ENCODE results near the gene SLAIN2.

SLAIN2 gene

DNA sequence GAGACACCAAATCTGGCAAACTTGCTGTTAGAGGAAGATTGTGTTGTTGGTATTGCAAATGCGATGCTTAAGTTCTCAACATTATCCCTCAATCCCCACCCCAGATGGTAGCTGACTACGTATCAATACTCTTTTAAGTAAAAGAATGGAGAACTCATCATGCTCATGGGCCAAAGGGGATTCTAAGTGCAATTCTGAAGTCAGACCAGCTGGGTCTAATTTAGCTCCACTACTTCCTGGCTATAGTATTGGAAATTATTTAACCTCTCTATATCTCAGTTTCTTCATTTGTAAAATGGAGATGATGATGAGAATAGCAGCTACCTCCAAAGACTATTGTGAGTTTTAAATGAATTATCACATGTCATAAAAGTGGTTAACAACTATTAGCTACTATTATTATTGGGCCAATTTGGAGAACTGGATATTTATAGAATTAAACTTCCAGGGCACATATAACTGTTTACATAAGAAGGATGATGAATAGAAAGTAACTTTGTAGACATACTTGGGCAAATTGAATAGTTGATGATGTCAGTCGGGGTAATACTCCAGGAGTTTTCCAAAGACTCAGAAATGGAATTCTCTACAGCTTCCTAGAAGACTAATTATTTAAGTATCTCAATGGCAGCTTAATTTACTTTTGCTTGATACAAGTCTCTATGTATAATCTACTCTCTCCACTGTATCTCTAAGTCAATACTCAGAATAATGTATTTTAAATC is 5.0 kb upstream of the SLAIN2 start:
- DNase-seq, result no peak

DNA sequence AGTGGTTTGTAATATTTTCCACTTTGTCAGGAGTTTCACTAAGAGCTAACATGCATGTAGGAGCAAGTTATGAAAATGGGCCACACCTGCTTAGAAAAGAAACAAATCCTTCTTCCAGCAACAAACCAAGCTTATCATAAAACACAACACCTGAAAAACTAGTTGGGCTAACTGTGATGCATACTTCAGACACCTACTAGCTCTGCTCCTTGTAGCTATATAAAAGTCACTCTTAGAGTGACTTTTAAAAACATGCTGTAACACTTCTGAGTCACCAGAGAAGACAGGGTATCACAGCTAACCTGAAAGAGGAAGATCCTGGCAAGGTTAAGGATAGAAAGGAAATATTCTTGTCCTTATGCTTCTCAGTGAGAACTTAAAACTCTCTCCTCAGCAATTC is 3.6 kb upstream of the SLAIN2 start:
- DNase-seq, result no peak

DNA sequence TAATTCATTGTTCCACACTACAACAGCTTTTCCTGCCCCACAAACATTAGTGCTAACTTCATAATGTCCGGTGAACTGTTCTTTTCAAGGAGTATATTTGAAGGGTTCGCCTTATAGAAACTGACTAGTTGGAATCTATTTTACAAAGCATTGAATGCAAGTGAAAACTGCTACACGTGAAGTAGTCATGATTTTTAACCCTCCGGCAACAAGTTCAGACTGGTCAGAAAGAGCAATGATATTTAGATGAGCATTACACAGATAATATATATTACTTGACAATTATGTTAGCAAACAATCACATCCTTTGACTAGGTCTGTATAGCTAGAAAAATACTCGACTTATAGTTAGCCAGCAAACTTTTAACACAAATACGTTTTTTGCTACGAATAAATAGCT is 1.7 kb upstream of the SLAIN2 start:
- DNase-seq, result no peak

DNA sequence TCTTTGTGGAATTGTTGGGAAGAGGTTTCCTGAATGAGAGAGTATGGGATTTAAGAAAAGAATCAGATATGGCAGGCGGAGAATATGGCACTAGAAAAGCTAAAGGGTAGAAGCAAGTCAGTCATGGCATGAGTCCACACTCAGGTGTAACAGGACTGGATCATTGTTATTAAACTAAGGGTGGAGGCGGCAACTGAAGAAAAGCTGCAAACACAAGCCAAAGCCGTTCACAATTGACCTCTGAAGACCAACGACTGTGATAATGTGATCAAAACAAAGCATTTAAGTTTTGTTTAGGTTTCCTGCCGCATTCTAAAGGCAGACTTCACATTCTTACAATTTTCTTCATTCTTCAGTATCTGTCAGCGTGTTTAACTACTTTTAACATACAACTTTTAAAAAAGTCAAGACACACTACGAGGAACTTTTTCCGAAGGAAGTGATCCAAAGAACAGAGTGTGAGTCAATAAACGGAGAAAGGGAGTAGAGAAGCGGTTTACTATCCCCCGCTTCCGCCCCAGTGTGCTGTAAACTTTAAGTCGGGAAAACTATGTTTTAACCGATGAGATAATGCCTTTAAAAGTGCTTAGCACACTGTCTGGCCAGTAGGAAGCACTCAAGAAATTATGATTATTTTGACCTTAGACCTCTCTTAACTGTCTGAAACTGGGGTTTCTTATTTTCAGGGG is 909 bp upstream of the SLAIN2 start:
- DNase-seq, result peak; percentile 15

DNA sequence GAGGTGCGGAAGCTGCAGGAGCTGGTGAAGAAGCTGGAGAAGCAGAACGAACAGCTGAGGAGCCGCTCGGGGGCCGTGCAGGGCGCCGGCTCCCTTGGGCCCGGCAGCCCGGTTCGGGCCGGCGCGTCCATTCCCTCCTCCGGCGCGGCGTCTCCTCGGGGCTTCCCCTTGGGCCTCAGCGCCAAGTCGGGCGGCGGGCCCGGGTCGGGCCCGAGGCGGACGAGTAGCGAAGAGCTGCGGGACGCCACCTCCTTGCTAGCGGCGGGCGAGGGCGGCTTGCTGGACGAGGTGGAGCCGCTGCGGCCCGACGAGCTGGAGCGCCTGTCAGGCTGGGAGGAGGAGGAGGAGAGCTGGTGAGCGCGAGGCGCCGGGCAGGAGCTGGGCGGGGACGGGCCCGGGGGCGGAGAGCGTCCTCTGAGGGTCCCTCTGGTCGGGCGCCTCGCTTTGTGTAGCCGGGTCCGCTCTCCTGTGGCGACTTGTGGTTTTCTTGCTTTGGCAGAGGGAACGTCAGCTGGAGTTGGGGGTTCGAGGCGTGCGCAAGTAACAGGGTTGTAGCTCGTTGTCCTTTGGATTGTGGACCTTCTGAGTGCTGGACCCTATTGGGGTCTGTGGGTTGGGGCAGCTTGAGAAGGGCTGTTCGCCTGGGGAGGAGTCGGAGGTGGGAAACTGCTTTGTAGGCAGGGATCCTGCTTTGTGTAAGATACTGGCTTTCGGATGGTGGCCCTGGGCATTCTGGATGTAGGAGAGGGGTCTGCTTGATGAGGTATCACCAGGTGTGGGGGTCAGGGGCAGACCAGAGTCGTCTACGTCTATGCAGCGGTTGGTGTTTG is 662 bp downstream of the SLAIN2 start:
- DNase-seq, result peak; percentile 47

- no peak for DNase-seq
Observed at GRCh38 chr4:48342606-48342880, 1.2 kb downstream of the SLAIN2 start.

GRCh38 chr4:48343035-48343434 is 1.7 kb downstream of the SLAIN2 start:
- no peak for DNase-seq

GRCh38 chr4:48343551-48343950 is 2.2 kb downstream of the SLAIN2 start:
- no peak for DNase-seq

GRCh38 chr4:48345542-48345941 is 4.2 kb downstream of the SLAIN2 start:
- no peak for DNase-seq

GRCh38 chr4:48346594-48346993 is 5.3 kb downstream of the SLAIN2 start:
- no peak for DNase-seq

GRCh38 chr4:48347282-48347921 is 6.1 kb downstream of the SLAIN2 start:
- DNase-seq, result no peak

DNA sequence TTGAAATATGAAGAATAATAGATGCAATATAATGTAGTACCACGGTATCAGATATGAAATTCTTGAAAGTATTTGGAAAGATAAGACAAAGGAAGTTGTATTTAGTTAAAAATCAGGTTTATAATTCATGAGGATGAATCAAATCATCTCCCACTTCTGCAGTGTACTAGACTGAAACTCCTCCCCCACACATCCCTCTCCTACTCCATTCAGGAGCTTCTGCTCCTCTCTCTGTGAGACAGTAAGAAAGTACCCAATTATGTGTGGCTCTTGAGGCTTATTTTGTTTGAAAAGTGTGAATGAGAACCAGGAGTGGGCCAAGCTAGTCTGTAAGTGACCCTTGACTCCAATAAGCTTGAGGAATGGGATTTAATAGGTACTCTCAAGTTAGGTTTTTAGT is 9.5 kb downstream of the SLAIN2 start:
- DNase-seq, result no peak

GRCh38 chr4:48352793-48353192 is 11.5 kb downstream of the SLAIN2 start:
- no peak for DNase-seq

DNA sequence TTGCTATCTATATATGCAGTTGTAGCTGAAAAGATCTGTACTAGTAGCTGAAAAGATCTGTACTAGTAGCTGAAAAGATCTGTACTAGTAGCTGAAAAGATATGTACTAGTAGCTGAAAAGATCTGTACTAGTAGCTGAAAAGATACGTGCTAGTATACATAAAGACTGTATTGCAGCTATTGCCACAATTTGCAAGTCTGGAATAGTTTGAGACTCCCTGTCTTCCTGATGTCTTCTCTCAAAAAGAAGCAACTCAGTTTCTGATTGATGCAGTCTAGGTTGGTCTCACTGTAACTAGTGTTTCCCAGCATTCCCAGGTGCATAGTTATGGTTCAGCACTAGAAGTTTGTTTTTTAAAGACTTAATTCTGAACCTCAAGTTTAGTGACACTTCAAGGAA is 15.0 kb downstream of the SLAIN2 start:
- DNase-seq, result no peak

GRCh38 chr4:48360285-48361011 is 19.1 kb downstream of the SLAIN2 start:
- DNase-seq, result no peak

DNA sequence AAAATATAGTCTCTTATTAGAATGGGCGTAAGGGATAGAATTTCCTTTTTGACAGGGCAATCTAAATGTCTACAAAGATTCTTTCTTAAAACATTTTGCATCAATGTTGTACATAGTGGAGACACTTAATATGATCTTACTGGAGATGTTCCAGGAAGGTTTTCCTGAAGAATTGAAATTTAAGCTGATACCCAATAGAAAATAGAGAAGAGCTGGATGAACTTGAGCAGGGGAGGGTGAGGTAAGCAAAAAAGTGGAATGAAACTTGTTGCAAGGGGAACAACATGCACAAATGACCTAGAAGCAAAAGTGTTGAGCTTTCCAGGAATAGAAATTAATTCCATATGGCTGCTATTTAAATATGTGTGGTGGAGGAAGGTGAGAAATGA is 19.7 kb downstream of the SLAIN2 start:
- no peak for DNase-seq

- DNase-seq, result no peak
Observed at GRCh38 chr4:48366611-48367010, 25.3 kb downstream of the SLAIN2 start.

DNA sequence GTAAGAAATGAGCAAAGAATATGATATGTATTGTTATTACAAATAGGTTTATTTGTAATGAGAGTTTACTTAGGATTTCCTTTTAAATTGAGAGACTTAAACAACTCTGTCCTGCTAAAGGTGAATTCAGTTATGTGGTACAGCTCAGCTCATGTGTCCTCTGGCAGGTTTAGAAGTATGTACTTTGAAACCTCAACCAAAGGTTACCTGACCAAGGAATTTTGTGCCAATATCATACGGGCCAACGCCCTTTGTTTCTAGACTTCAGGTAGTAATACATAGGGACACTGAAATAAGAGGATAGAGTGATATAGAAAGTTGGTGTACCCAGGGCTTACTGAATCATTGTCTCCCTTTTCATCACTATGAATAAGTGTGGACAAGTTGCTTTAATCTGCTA is 25.7 kb downstream of the SLAIN2 start:
- no peak for DNase-seq

DNA sequence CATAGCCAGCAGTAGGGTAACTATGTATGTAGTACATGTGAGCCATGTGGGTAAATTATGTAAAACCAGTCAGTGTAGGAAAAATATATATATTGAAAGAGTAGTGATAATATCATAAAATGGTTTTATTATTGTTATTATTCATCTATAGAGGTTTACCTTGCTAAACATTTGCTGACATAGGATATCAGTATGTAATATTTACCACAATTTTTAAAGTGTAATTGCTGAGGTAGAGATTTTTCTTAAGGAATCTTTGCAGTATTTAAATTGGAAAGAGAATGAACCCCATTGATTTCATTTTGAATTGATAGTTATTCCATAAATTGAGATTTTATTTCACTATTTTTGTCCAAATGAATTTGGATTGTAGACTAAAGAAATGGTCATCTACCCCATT is 27.1 kb downstream of the SLAIN2 start:
- DNase-seq, result no peak

GRCh38 chr4:48369248-48369647 is 27.9 kb downstream of the SLAIN2 start:
- no peak for DNase-seq

- no peak for DNase-seq
Observed at GRCh38 chr4:48369771-48370170, 28.4 kb downstream of the SLAIN2 start.

DNA sequence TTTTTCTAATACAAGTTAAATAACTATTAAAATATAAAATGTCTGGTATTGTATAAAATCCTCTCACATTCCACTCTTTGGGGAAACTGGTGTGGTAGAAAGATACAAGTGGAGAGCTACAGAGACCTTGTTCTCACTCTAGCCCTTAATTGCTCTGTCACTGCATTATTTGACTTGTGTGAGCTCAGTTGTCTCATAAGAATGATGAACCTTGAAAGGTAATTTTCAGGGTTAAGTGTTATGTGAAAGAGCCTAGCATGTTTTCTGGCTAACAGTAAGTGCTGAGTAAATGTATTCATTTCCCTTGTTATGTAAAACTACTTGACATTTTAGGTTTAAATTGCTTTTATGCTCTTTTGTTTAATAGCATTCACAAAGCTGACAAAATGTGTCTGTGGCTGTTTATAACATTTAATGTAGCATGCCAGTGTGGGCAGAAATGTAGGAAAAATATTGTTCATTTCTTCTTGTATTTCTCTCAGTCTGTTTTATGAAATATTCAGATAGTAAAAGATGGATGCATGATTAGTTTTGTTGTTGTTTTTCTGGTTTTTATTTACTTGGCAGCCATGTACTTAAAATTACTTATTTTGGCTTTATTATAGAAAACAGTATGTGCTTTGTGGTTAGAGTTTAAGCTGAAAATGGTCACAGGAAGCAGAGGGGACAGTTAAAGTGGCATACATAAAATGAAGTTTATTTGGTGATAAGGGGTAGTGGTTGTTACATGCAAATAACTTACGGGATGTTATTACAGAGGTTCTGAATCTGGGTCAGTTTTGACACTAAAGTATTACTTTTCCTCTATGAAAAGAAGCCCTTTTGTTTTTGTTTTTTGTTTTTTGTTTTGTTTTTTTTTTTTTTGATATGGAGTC is 29.2 kb downstream of the SLAIN2 start:
- no peak for DNase-seq

Measured in stimulated activated CD4-positive, alpha-beta T cell treated with anti-CD3 and anti-CD28 coated beads, Interleukin-4, amount 100 ng/mL, for 1 hour (primary cell).